Lower lobe of right lung (tissue), 2 donors: ENCODE measurements around the gene FGF19. TPM values are rescaled to one million over a fixed set of nuclear protein-coding genes. Genes with fewer than 3 reads are reported as not detected.
A peak's percentile ranks its signal among the peaks of the same experiment; 100 is the strongest.

Experiments used
- ATAC-seq, 2 donors: fragments of 200-7000 bp; cut with Tn5 transposase; one replicate each; pipeline ENCODE4 v1.9.1; 2020 to 2022; ENCODE audit warnings: mild to moderate bottlenecking in 2 of 2, moderate library complexity in 2 of 2
- DNase-seq: peaks from one replicate; pipeline ENCODE4 v3.0.0-alpha.2; 2020
- H3K27ac ChIP-seq: fragments of 200-600 bp; one replicate; pipeline ENCODE4 v1.8.0; 2022
- H3K27me3 ChIP-seq: fragments of 200-600 bp; one replicate; pipeline ENCODE4 v1.8.0; 2022; ENCODE audit warnings: low read depth
- H3K36me3 ChIP-seq: fragments of 200-600 bp; one replicate; pipeline ENCODE4 v1.8.0; 2022; ENCODE audit warnings: mild to moderate bottlenecking
- H3K4me1 ChIP-seq: fragments of 200-600 bp; one replicate; pipeline ENCODE4 v1.8.0; 2022
- H3K4me3 ChIP-seq: fragments of 200-600 bp; one replicate; pipeline ENCODE4 v1.8.0; 2022; ENCODE audit warnings: mild to moderate bottlenecking
- H3K9me3 ChIP-seq: fragments of 200-600 bp; one replicate; pipeline ENCODE4 v1.8.0; 2022
- intact Hi-C: fragments of 100-400 bp; cut with DNase I; formaldehyde crosslinking; loops from one replicate; pipeline ENCODE4 v1.11.0; 2022
- total RNA-seq: library from RNA; stranded (reverse); fragmentation: NEBNext Ultra II Directional; extraction: Animal tissue kit (Norgen Biotek cat#: 25700); gene quantifications from one replicate; pipeline ENCODE4 v1.2.1, GENCODE V29; 2021
- TF ChIP-seq, protein P1 (sequence below): fragments of 200-600 bp; IDR thresholded peaks from one replicate; pipeline ENCODE4 v1.8.0; 2022; ENCODE audit warnings: antibody characterized with exemption, mild to moderate bottlenecking
- donor health status: DM: no; HTN: yes; CAD: no; lungs with severe emphysema.

Gene FGF19
- total RNA-seq, 1 donor from 2014 or later, result not detected

DNA sequence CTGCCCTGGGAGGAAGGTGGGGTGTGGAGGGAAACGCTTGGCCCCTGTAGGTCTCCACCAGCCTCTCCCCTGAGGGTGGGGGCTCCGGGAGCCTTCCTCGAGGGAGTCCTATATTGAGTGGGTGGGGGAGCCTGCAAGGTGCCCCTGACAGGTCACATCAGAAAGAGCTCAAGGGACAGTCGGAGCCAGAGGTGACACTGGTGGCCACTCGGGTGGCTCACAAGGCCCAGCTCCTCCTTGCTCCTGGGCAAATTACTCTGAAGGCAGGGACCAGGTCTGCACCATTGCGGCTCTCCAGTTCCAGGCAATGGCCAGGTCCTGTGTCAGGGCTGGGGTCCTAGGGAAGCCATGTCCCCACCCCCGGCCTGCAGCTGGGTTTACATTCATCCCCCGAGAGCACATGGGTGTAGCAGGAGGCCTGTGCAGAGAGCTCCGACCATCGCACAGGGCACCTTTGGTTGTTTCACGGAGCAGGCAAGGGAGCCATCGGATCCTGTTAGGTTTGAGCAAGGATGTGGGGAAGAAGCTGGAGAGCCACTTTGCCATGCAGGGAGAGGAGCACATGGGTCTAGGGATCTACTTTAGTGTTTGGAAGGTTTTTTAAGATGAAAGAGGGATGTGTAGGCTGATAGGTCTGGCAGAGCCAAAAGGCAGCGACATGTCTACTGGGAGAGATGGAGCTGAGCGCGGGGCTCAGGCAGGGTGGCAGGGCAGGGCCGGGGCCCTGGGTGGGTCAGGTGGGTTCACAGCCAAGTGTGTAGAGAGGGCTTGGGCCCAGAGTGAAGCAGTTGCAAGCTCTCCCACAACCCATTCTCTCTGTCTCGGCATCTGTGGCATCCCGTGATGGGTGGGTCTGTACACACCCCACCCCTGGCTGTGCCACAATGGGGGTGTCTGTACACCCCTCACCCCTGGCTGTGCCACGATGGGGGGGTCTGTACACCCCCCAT lies 48.1 kb downstream of the FGF19 start:
- Histone ChIP-seq H3K36me3 (peaks cover 38% of the 10 kb centered on the region), H3K4me3 (no peak overlapping the region), H3K4me1 (no peaks in the 10 kb centered on the region), H3K27ac (no peak overlapping the region), H3K9me3 (no peaks in the 10 kb centered on the region), H3K27me3 (no peaks in the 10 kb centered on the region)
- DNase-seq, result peak; percentile 21
- intact Hi-C loops, result loop anchor here (10.0 kb wide), 1 partner anchor 551 kb away; no protein-coding TSS in a partner anchor
- ATAC-seq, result peak; percentile 6 to 31
- TF ChIP-seq, protein P1, sequence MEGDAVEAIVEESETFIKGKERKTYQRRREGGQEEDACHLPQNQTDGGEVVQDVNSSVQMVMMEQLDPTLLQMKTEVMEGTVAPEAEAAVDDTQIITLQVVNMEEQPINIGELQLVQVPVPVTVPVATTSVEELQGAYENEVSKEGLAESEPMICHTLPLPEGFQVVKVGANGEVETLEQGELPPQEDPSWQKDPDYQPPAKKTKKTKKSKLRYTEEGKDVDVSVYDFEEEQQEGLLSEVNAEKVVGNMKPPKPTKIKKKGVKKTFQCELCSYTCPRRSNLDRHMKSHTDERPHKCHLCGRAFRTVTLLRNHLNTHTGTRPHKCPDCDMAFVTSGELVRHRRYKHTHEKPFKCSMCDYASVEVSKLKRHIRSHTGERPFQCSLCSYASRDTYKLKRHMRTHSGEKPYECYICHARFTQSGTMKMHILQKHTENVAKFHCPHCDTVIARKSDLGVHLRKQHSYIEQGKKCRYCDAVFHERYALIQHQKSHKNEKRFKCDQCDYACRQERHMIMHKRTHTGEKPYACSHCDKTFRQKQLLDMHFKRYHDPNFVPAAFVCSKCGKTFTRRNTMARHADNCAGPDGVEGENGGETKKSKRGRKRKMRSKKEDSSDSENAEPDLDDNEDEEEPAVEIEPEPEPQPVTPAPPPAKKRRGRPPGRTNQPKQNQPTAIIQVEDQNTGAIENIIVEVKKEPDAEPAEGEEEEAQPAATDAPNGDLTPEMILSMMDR, result no peak

DNA sequence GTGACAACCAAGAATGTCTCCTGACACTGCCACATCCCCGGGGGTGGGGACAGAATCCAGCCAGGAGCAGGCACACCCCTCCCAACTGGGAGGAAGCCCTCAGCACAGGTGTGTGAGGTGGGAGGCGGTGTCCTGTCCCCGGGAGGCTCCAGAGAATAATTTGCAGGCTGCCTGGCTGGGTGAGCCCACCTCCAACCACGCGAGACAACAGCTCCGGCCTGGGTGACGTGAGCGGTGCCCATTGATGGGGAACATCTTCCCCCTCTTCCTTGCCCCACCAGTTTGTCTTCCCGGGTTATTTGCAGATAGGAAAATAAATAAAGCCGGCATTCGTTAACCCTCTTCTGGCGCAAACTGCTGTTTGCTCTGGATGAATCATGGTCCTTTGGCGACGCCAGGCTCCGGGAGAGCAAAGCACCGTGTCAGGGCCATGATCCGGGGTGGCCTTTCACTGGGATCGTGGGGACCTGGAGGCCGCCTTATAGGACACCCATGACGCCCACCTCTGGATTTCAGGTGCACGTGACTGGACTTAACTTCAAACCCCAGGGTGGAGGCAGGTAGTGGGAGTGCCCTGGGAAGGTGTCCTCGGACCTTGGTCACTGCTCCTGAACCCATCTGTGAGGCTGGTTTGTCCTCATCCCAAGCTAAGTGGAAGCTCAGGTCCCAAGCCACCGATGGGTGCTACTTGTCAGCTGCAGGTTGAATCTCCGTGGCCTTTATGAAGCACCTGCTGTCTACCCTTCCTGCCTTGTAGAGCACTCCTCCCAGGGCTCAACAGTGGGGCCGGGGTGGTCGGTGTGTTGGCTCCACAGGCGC lies 49.0 kb downstream of the FGF19 start:
- DNase-seq, result no peak
- peak; percentile 13 to 76 for ATAC-seq

DNA sequence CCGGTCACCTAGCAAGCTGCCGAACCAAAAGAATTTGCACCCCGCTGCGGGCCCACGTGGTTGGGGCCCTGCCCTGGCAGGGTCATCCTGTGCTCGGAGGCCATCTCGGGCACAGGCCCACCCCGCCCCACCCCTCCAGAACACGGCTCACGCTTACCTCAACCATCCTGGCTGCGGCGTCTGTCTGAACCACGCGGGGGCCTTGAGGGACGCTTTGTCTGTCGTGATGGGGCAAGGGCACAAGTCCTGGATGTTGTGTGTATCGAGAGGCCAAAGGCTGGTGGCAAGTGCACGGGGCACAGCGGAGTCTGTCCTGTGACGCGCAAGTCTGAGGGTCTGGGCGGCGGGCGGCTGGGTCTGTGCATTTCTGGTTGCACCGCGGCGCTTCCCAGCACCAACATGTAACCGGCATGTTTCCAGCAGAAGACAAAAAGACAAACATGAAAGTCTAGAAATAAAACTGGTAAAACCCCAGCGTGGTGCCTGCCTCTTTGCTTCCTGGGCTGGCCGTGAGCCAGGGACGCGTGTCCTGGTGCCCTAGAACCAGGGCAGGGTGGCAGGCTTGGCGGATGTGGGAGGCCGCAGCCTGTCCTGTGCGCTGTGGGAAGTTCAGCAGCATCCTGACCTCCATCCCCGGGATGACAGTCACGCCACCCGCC lies 49.7 kb downstream of the FGF19 start:
- Histone ChIP-seq H3K36me3 (peaks cover 53% of the 10 kb centered on the region), H3K9me3 (no peaks in the 10 kb centered on the region), H3K27me3 (no peaks in the 10 kb centered on the region), H3K4me1 (peaks cover 8% of the 10 kb centered on the region), H3K27ac (no peak overlapping the region), H3K4me3 (no peak overlapping the region)
- intact Hi-C loops, result loop anchor here (10.0 kb wide), 1 partner anchor 549 kb away; no protein-coding TSS in a partner anchor
- ATAC-seq, result peak in 1 of 2 donors; percentile 9
- no peak for DNase-seq
- TF ChIP-seq, protein P1, result no peak

More for the DNA sequence above, 49.0 kb downstream of the FGF19 start:
- Histone ChIP-seq H3K4me1 (peaks cover 4% of the 10 kb centered on the region), H3K9me3 (no peaks in the 10 kb centered on the region), H3K36me3 (peaks cover 45% of the 10 kb centered on the region), H3K27ac (no peak overlapping the region), H3K27me3 (no peaks in the 10 kb centered on the region), H3K4me3 (no peak overlapping the region)
- intact Hi-C loops, result loop anchor here (10.0 kb wide), 1 partner anchor 550 kb away; no protein-coding TSS in a partner anchor
- TF ChIP-seq, protein P1, result no peak

DNA sequence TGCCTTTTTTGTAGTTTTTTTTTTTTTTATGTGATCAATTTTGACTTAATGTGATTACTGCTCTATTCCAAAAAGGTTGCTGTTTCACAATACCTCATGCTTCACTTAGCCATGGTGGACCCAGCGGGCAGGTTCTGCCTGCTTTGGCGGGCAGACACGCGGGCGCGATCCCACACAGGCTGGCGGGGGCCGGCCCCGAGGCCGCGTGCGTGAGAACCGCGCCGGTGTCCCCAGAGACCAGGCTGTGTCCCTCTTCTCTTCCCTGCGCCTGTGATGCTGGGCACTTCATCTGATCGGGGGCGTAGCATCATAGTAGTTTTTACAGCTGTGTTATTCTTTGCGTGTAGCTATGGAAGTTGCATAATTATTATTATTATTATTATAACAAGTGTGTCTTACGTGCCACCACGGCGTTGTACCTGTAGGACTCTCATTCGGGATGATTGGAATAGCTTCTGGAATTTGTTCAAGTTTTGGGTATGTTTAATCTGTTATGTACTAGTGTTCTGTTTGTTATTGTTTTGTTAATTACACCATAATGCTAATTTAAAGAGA lies 50.3 kb downstream of the FGF19 start:
- H3K4me1 ChIP-seq, result peaks cover 8% of the 10 kb centered on the region
- peaks cover 59% of the 10 kb centered on the region for H3K36me3 ChIP-seq
- TF ChIP-seq, protein P1, result no peak
- DNase-seq, result no peak
- ATAC-seq, result no peak
- no peak overlapping the region for H3K4me3 ChIP-seq
- no peaks in the 10 kb centered on the region for H3K9me3 ChIP-seq
- no peaks in the 10 kb centered on the region for H3K27me3 ChIP-seq
- intact Hi-C loops, result loop anchor here (10.0 kb wide), 1 partner anchor 549 kb away; no protein-coding TSS in a partner anchor
- H3K27ac ChIP-seq, result no peak overlapping the region
